ENCODE results near the gene ECT2L. TPM values are rescaled to one million over a fixed set of nuclear protein-coding genes. Genes with fewer than 3 reads are reported as not detected.

The ECT2L gene
- total and polyA plus RNA-seq, 11 donors: 0.19 to 6.0 (median 1.9) TPM

GRCh38 chr6:138943089-138943625 is 147.3 kb downstream of the ECT2L start:
- peaks cover 0 to 76% (median 62%) of the 10 kb centered on the region in 9 donors for H3K36me3 ChIP-seq
- H3K27me3 ChIP-seq: no peaks in the 10 kb centered on the region
- no peak overlapping the region for H3K4me3 ChIP-seq
- TF ChIP-seq POLR2A (IDR thresholded peaks at IDR 0.05) (no peak), CTCF (IDR thresholded peaks at IDR 0.05) (no peak)
- H3K27ac ChIP-seq: no peak overlapping the region
- H3K4me1 ChIP-seq: peaks cover 0 to 18% (median 6%) of the 10 kb centered on the region in 12 donors
- no peaks in the 10 kb centered on the region for H3K9me3 ChIP-seq
- ATAC-seq (no peak), DNase-seq (no peak)
- intact Hi-C loops (cut with DNase I): no loop called here
- WGBS, 4 donors: 94 to 99% (median 97%) methylated on average over 2 of the region's 2 CpGs

- Histone ChIP-seq H3K36me3 (peaks cover 0 to 66% (median 62%) of the 10 kb centered on the region in 9 donors), H3K4me1 (peaks cover 0 to 29% (median 13%) of the 10 kb centered on the region in 12 donors), H3K4me3 (no peak overlapping the region), H3K9me3 (no peaks in the 10 kb centered on the region), H3K27ac (no peak overlapping the region), H3K27me3 (no peaks in the 10 kb centered on the region)
- intact Hi-C loops (cut with DNase I): no loop called here
- no peak for ATAC-seq
- DNase-seq: no peak
- TF ChIP-seq CTCF (IDR thresholded peaks at IDR 0.05) (no peak), POLR2A (IDR thresholded peaks at IDR 0.05) (no peak)
- WGBS, 4 donors: 80 to 94% (median 87%) methylated on average over 1 of the region's 1 CpG
These were observed 148.5 kb downstream of the ECT2L start for GRCh38 chr6:138944412-138944811.

- ATAC-seq (no peak), DNase-seq (no peak)
- peaks cover 0 to 29% (median 13%) of the 10 kb centered on the region in 12 donors for H3K4me1 ChIP-seq
- H3K27ac ChIP-seq: no peak overlapping the region
- intact Hi-C loops (cut with DNase I): loop anchor here in 2 of 10 donors (5.0 kb wide), 2 partner anchors 37 to 42 kb away; partner anchors contain the start of gene REPS1 (in 1 of the 2)
- no peak overlapping the region for H3K4me3 ChIP-seq
- no peaks in the 10 kb centered on the region for H3K9me3 ChIP-seq
- peaks cover 0 to 58% (median 52%) of the 10 kb centered on the region in 9 donors for H3K36me3 ChIP-seq
- TF ChIP-seq CTCF (IDR thresholded peaks at IDR 0.05) (peak in 1 of 12 donors; percentile 8), POLR2A (IDR thresholded peaks at IDR 0.05) (no peak)
- WGBS, 4 donors: 90 to 95% (median 93%) methylated on average over 5 of the region's 5 CpGs
- no peaks in the 10 kb centered on the region for H3K27me3 ChIP-seq
These were observed 149.5 kb downstream of the ECT2L start for GRCh38 chr6:138945354-138945753.

- DNase-seq (no peak), ATAC-seq (no peak)
- Histone ChIP-seq H3K9me3 (no peaks in the 10 kb centered on the region), H3K4me3 (no peak overlapping the region), H3K36me3 (peaks cover 0 to 32% (median 27%) of the 10 kb centered on the region in 9 donors), H3K4me1 (peaks cover 0 to 34% (median 14%) of the 10 kb centered on the region in 12 donors), H3K27me3 (no peaks in the 10 kb centered on the region), H3K27ac (no peak overlapping the region)
- TF ChIP-seq CTCF (IDR thresholded peaks at IDR 0.05): no peak
- no peak for TF ChIP-seq POLR2A (IDR thresholded peaks at IDR 0.05)
- WGBS, 4 donors: 83 to 92% (median 84%) methylated on average over 2 of the region's 2 CpGs
- intact Hi-C loops (cut with DNase I): loop anchor here in 2 of 10 donors (5.0 kb wide), 2 partner anchors 34 to 39 kb away; partner anchors contain the start of gene REPS1 (in 1 of the 2)
These were observed 152.1 kb downstream of the ECT2L start for GRCh38 chr6:138948004-138948403.

All from heart left ventricle (tissue), 16 donors.